ENCODE results near the gene EMC9. TPM values are rescaled to one million over a fixed set of nuclear protein-coding genes. Genes with fewer than 3 reads are reported as not detected.
A peak's percentile ranks its signal among the peaks of the same experiment; 100 is the strongest.

The EMC9 gene
- total RNA-seq, 1 donor, result 9.9 TPM

- no peak overlapping the region for H3K4me3 ChIP-seq (ENCODE audit: low read depth, low read length)
- TF ChIP-seq CTCF (IDR thresholded peaks at IDR 0.05; ENCODE audit: insufficient read depth, low read depth, low read length), result no peak
- DNase-seq (ENCODE audit: low read depth), result no peak
Measured at GRCh38 chr14:24149302-24149969, 8.0 kb upstream of the EMC9 start.

GRCh38 chr14:24147761-24148428 is 6.5 kb upstream of the EMC9 start:
- DNase-seq (ENCODE audit: low read depth), result no peak
- peak overlapping the region; percentile 87 for H3K4me3 ChIP-seq (ENCODE audit: low read depth, low read length)
- TF ChIP-seq CTCF (IDR thresholded peaks at IDR 0.05; ENCODE audit: insufficient read depth, low read depth, low read length), result no peak

DNA sequence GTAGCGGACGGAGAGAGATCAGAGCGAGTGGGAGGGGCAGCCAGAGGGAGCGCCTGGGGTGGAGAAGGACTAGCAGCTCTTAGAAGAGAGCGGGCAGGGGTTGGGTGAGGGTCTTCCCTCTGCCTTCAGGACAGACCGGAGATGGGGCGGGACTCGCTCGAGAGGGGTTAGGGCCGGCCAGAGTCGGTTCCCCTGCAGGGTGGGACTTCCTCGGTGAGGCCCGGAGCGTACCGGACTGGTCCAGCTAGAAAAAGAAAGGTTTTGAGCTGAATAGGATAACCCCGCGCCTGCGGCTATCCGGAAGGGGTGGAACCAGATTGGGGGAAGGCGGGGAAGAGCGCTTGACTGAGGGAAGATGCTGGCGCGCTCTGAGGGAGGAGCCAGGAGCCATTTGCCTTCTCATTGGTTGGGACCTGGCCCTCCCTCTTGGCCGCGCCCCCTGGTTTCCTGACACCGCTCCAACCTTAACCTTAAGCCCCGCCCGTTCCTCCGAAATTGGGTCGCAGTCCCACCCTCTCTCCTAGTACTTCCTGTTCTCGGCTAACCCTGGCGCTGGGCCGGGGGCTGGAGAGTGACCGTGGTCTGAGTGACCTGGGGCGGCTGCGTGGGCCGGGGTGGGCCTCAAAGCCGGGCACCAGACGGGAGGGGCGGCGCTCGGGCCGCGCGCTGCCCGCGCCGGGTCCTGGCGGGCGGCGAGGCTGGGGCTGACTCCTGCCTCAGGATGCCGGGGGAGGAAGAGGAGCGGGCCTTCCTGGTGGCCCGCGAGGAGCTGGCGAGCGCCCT is 5.8 kb upstream of the EMC9 start, which contains the start of gene RNF31:
RNF31 (plus strand) TSS at position 521 of the 783 bp plus-strand sequence; CDS start at position 722, 201 bp downstream.
- peak within 1 kb of the TSS; percentile 87 for H3K4me3 ChIP-seq (ENCODE audit: low read depth, low read length)
- DNase-seq (ENCODE audit: low read depth), result peak; percentile 98
- TF ChIP-seq CTCF (IDR thresholded peaks at IDR 0.05; ENCODE audit: insufficient read depth, low read depth, low read length), result no peak

DNA sequence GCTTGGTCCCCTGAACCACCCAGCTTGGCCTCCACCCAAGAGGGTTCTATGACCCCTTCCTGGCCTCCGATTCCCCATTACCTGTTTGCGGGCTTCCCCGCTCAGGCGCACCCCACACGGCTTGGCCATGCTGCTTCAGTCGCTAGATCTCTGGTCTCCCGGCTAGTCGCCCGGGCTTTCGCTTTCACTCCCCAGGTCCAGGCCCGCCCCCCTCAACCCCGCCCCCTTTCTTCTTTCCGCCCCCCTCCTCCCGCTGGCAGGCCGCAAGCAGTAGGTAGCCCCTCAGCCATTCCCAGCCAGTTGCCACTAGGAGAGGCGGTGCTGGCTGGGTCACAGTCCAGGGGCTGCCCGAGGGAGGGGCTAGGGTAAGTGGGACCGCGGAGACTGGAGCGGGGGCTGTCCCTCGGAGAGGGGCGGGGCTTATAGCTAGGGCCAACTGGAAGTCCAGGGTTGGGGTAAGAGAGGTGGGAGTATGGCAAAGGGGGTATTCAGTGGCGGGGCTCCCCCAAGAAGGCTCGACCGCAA is 5.1 kb upstream of the EMC9 start, which contains the start of gene PSME2:
PSME2 (minus strand) TSS at position 158 of the 525 bp plus-strand sequence; CDS start at position 129, 29 bp downstream.
- H3K4me3 ChIP-seq (ENCODE audit: low read depth, low read length), result peak within 1 kb of the TSS; percentile 87
- peak; percentile 98 for DNase-seq (ENCODE audit: low read depth)
- TF ChIP-seq CTCF (IDR thresholded peaks at IDR 0.05; ENCODE audit: insufficient read depth, low read depth, low read length), result no peak

GRCh38 chr14:24145690-24146452 is 4.5 kb upstream of the EMC9 start:
- DNase-seq (ENCODE audit: low read depth), result peak; percentile 12
- TF ChIP-seq CTCF (IDR thresholded peaks at IDR 0.05; ENCODE audit: insufficient read depth, low read depth, low read length), result no peak
- peak overlapping the region; percentile 87 for H3K4me3 ChIP-seq (ENCODE audit: low read depth, low read length)

DNA sequence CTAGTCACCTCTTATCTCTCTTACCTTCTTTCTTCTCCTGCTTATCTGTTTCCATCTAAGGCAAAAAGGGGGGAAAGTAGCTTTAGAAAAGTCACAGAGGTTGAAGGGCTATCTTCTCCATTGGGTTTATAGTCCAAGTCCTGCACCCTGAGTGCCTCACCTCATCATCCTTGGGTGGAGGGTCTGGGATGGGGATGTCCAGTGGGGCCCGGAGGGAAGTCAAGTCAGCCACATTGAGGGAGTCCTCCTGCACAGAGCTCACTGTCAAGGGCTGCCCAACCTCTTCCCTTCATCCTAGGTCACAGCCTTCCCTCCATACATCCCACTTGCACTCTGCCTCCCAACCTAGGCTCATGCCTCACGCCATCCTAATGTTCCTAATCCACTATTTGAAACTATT is 3.8 kb upstream of the EMC9 start:
- H3K4me3 ChIP-seq (ENCODE audit: low read depth, low read length), result peak overlapping the region; percentile 87
- DNase-seq (ENCODE audit: low read depth), result no peak
- TF ChIP-seq CTCF (IDR thresholded peaks at IDR 0.05; ENCODE audit: insufficient read depth, low read depth, low read length), result no peak
